ENCODE results near the gene ZNF766.
"Not testable (repeated sequence)": the region's sequence is repeated elsewhere in the genome, so short reads cannot be mapped to it uniquely, and the experiment has no call there.

The ZNF766 gene

GRCh38 chr19:52277471-52277870 is 8.1 kb downstream of the ZNF766 start:
- no peak for DNase-seq

GRCh38 chr19:52286256-52286655 is 16.9 kb downstream of the ZNF766 start:
- DNase-seq: no peak

GRCh38 chr19:52291781-52292180 is 22.4 kb downstream of the ZNF766 start:
- no peak for DNase-seq

- not testable (repeated sequence) for DNase-seq
These were observed 23.6 kb downstream of the ZNF766 start for GRCh38 chr19:52292946-52293345.

- DNase-seq: no peak
These were observed 27.0 kb downstream of the ZNF766 start for GRCh38 chr19:52296400-52296772.

GRCh38 chr19:52296773-52297600 is 27.6 kb downstream of the ZNF766 start, which contains the start of gene ZNF480:
TSS of gene ZNF480 (plus strand) at chr19:52297169. CDS start at chr19:52300413, 3,244 bp downstream.
- DNase-seq: peak; percentile 51

GRCh38 chr19:52297601-52298364 is 28.4 kb downstream of the ZNF766 start:
- no peak for DNase-seq

GRCh38 chr19:52307275-52307674 is 37.9 kb downstream of the ZNF766 start:
- no peak for DNase-seq

GRCh38 chr19:52322429-52322828 is 53.0 kb downstream of the ZNF766 start:
- no peak for DNase-seq

GRCh38 chr19:52331757-52332156 is 62.4 kb downstream of the ZNF766 start:
- DNase-seq: no peak

GRCh38 chr19:52335768-52336116 is 66.4 kb downstream of the ZNF766 start:
- no peak for DNase-seq

- peak; percentile 72 for DNase-seq
These were observed 66.9 kb downstream of the ZNF766 start, which contains the start of gene ZNF610 for GRCh38 chr19:52336117-52336790. TSS of gene ZNF610 (plus strand) at chr19:52336243. CDS start at chr19:52349173, 12,930 bp downstream.

GRCh38 chr19:52336791-52337381 is 67.5 kb downstream of the ZNF766 start:
- DNase-seq: no peak

GRCh38 chr19:52339022-52339421 is 69.6 kb downstream of the ZNF766 start:
- not testable (repeated sequence) for DNase-seq

GRCh38 chr19:52343548-52343947 is 74.2 kb downstream of the ZNF766 start:
- peak; percentile 20 for DNase-seq

GRCh38 chr19:52345162-52345561 is 75.8 kb downstream of the ZNF766 start:
- DNase-seq: no peak

Data from NCI-H1092 treated with DMSO at 0.1 percent for 48 hours (cell line).